Measurements from ENCODE around the gene MAML3.
A peak's percentile ranks its signal among the peaks of the same experiment; 100 is the strongest.

MAML3 gene

GRCh38 chr4:140094438-140095420, 59.3 kb downstream of the MAML3 start:
- TF ChIP-seq GATA2 (IDR thresholded peaks at IDR 0.05; ENCODE audit: low read depth, low read length) (no peak; the same call in 1 of the 2 replicates), GATA3 (IDR thresholded peaks at IDR 0.05; ENCODE audit: low read depth, low read length) (no peak)

- TF ChIP-seq GATA3 (IDR thresholded peaks at IDR 0.05; ENCODE audit: low read depth, low read length) (no peak), GATA2 (IDR thresholded peaks at IDR 0.05; ENCODE audit: low read depth, low read length) (peak; percentile 77)
Observed at GRCh38 chr4:140092094-140092851, 61.7 kb downstream of the MAML3 start.

DNA sequence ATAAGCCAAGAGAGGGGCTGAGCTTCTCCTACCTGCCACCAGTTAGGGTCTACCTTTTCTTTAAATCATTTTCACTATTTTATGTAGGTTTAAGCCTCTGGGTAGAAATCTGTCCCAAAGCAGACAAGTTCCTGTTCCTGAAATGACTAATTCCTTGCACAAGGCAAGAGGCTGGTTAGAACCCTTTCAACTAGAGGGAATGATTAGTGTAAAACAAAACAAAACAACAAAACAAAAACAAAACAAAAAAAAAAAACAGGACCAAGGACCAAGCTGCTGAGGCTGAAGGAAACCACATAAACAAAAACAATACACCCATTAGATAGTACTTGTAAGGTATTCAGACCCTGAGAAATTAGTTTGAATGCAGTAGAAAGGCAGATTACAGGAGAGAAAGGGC, 62.7 kb downstream of the MAML3 start:
- TF ChIP-seq GATA3 (IDR thresholded peaks at IDR 0.05; ENCODE audit: low read depth, low read length) (no peak), GATA2 (IDR thresholded peaks at IDR 0.05; ENCODE audit: low read depth, low read length) (no peak)

DNA sequence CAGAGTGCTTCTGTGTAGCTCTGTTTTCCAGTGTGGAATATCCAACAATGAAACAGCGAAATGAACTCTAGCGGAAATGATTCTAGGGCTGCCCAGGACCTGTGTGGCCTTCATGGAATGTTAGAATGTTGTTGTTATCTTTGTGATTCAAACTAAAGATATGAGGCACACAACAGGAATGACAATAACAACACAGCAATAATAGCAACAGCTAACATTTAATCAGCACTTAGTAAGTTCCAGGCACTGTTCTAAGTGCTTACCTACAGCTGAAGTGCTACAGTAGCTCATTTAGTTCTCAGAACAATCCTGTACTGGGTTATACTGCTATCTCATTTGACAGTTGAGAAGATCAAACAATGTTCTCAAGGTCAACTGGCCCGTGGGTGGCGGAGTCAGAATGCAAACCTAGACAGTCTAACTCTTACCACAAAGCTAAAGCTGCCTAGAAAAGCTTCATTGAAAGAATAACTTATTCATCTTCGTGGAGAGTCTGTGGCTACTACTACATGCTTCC, 63.7 kb downstream of the MAML3 start:
- no peak for TF ChIP-seq GATA2 (IDR thresholded peaks at IDR 0.05; ENCODE audit: low read depth, low read length)
- no peak for TF ChIP-seq GATA3 (IDR thresholded peaks at IDR 0.05; ENCODE audit: low read depth, low read length)

DNA sequence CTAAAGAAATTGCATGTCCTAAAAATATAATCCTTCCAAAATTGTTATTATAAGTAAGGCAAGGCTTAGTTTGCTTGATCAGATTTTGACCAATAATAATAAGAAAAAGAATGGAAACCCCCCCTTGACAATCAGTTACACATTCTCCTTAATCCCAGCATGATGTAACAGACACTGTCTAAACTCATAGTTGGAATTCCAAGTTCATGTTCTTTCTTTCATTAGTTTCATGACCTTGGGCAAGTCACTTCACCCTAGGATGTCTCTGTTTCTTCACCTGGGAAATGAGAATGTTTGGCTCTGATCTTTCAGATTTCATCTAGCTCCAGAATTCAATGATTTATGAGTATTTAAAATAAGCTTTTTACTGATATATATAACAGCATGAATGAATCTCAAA, 64.8 kb downstream of the MAML3 start:
- TF ChIP-seq GATA2 (IDR thresholded peaks at IDR 0.05; ENCODE audit: low read depth, low read length) (no peak), GATA3 (IDR thresholded peaks at IDR 0.05; ENCODE audit: low read depth, low read length) (no peak)

DNA sequence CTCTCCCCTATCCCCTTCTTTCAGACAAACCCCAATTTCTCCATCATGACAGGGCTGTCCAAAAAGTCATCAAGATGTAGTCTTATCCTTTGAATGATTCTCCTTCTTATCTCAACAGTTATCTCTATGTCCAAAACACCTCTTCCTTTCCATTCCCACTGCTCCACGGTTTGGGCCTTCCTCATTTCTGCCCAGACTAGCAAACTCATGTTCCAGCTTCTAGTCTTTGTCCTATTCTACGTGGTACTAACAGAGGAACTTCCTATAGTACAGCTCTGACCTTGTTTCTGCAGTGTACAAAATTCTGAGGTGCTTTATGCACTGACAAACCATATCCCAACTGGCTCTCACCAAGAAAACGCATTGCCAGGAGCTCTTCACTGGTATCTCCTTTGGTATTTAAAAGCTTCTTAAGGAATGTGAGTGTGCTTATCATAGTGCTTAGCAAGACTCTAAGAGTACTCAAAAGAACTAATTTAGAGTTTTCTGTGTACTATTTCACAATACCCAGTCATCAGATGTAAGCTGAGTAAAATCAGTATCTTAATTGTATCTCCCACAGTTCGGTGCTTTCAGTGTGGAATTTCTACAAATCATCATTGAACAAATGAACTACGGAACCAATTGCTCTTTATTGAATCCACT, 65.5 kb downstream of the MAML3 start:
- TF ChIP-seq GATA3 (IDR thresholded peaks at IDR 0.05; ENCODE audit: low read depth, low read length) (no peak), GATA2 (IDR thresholded peaks at IDR 0.05; ENCODE audit: low read depth, low read length) (no peak)

GRCh38 chr4:140085881-140086280, 68.1 kb downstream of the MAML3 start:
- no peak for TF ChIP-seq GATA2 (IDR thresholded peaks at IDR 0.05; ENCODE audit: low read depth, low read length)
- no peak for TF ChIP-seq GATA3 (IDR thresholded peaks at IDR 0.05; ENCODE audit: low read depth, low read length)

DNA sequence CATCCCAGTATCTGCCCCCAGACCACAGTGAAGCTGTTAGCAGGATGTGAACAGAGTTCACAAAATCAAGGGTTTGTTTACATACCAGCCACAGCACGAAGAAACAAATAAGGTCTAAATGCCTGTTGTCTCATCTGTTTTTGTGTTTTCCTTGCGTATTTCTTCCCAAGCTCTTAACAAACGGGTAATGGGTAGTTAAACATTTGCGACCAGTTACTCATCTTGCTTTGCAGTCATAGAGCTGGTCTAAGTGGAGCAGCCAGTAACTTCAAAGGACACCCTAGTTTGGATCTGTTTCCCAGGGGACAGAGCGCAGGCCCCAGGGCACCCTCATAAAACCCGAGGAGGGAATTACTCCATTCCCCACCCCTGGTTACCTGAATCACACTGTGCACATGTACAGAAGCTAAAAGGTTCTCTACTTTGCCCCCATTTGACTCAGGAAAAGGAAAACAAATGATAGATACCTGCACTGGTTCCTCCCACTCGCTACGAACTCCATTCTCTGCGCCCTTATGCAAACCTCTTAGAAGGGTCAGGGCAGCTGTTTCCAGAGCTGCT, 68.8 kb downstream of the MAML3 start:
- TF ChIP-seq GATA2 (IDR thresholded peaks at IDR 0.05; ENCODE audit: low read depth, low read length) (no peak), GATA3 (IDR thresholded peaks at IDR 0.05; ENCODE audit: low read depth, low read length) (no peak)

- TF ChIP-seq GATA3 (IDR thresholded peaks at IDR 0.05; ENCODE audit: low read depth, low read length) (no peak), GATA2 (IDR thresholded peaks at IDR 0.05; ENCODE audit: low read depth, low read length) (no peak)
Observed at GRCh38 chr4:140084385-140084784, 69.6 kb downstream of the MAML3 start.

- TF ChIP-seq GATA2 (IDR thresholded peaks at IDR 0.05; ENCODE audit: low read depth, low read length) (no peak), GATA3 (IDR thresholded peaks at IDR 0.05; ENCODE audit: low read depth, low read length) (no peak)
Observed at GRCh38 chr4:140082391-140082755, 71.6 kb downstream of the MAML3 start.

- TF ChIP-seq GATA3 (IDR thresholded peaks at IDR 0.05; ENCODE audit: low read depth, low read length) (peak; percentile 50; the same call in 1 of the 2 replicates), GATA2 (IDR thresholded peaks at IDR 0.05; ENCODE audit: low read depth, low read length) (peak; percentile 64)
Observed at GRCh38 chr4:140081641-140082390, 72.2 kb downstream of the MAML3 start.

DNA sequence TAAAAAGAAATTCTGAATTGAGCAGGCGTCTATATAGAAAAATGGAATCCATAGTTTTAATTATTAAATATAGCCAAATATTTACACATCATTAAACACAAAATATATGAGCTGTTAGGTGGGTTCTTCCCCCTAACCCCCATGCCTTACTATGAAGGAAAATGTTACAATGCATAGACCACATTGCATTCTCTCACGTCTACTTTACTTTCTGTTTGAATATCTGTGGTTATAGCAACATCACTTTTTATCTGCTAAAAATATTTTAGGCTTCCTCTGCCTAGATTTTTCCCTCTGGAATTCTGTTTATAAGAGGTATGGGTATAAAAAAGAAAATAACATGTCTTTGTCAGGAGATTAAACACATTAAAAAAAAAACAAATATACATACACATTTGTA, 73.1 kb downstream of the MAML3 start:
- no peak for TF ChIP-seq GATA2 (IDR thresholded peaks at IDR 0.05; ENCODE audit: low read depth, low read length)
- no peak for TF ChIP-seq GATA3 (IDR thresholded peaks at IDR 0.05; ENCODE audit: low read depth, low read length)

DNA sequence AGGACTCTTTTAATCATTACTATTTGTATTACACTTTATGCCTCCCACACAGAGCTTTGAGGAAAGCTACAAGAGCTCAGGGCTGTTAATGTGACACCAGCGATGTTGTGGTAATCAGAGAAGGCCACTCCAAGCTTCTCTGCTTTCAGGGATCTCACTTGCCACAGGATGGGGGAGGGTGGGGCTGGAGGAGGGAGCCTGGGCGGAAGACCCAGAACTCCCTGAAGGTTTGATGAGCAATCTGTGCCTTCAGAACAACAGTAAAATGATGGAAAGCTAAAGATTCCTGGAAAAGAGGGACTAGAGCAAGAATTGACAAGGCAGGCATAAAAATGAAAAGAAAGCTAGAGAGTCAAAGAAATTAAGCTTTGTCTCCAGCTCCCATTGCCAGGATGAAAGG, 75.6 kb downstream of the MAML3 start:
- no peak for TF ChIP-seq GATA2 (IDR thresholded peaks at IDR 0.05; ENCODE audit: low read depth, low read length)
- no peak for TF ChIP-seq GATA3 (IDR thresholded peaks at IDR 0.05; ENCODE audit: low read depth, low read length)
